GM12891 (cell line): ENCODE measurements around the gene CRB1.
"Not testable (repeated sequence)": the region's sequence is repeated elsewhere in the genome, so short reads cannot be mapped to it uniquely, and the experiment has no call there.

Experiments
- DNase-seq: peaks from one replicate; pipeline ENCODE4 v3.0.0; 2011; ENCODE audit warnings: low spot score; ENCODE audit not compliant: insufficient read length
- FAIRE-seq: peaks from 2 replicates; lab custom pipeline; 2011; peaks lifted over from hg19 to GRCh38; lab: Jason Lieb, UNC
- PAX5 ChIP-seq: IDR thresholded peaks from 2 replicates; pipeline ENCODE4 v1.6.1; 2011; ENCODE audit warnings: low read length, moderate library complexity, mild to moderate bottlenecking; ENCODE audit not compliant: insufficient read depth, severe bottlenecking
- POLR2A ChIP-seq: IDR thresholded peaks from 2 replicates; pipeline ENCODE4 v1.6.1; 2011; ENCODE audit warnings: low read depth, low read length, control low read depth
- POLR2AphosphoS5 ChIP-seq: IDR thresholded peaks from 2 replicates; pipeline ENCODE4 v1.6.1; 2011; ENCODE audit warnings: low read depth, low read length, control low read depth
- POU2F2 ChIP-seq: IDR thresholded peaks from 2 replicates; pipeline ENCODE4 v1.6.1; 2011; ENCODE audit warnings: low read depth, mild to moderate bottlenecking, control low read depth, low read length, moderate library complexity
- SPI1 ChIP-seq: IDR thresholded peaks from 2 replicates; pipeline ENCODE4 v1.6.1; 2011; ENCODE audit warnings: low read depth, low read length, control low read depth
- TAF1 ChIP-seq: IDR thresholded peaks from 2 replicates; pipeline ENCODE4 v1.6.1; 2011; ENCODE audit warnings: low read depth, low read length, control low read depth

Gene CRB1

DNA sequence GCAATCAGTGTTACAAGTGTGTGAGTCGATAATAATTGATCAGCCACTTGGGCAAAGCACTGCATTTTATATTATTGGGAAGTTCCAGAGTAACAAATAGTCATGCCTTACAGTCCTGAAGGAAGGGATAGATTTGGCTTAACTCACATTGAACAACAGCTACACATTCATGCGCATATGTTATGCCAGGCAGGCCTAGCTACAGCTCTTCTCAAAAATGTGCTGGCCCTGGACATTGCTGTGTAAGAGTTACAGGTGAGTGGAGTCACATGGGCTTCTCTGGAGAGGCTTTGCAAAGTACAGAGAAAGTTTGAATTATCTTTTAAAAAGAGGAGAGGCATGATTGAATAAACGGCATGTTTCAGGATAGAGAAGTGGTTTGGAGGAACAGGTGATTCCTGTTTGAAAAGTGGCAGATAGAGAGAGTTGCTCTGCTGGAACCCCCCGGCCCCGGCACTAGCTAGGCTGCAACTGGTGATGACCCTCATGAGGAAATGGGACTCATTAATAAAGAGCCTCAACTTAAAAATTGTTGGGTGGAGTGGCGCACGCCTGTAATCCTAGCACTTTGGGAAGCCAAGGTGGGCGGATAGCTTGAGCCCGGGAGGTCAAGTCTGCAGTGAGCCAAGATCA is 200.6 kb downstream of the CRB1 start:
- DNase-seq: no peak
- FAIRE-seq: no peak
- TF ChIP-seq POLR2AphosphoS5 (no peak), PAX5 (no peak), SPI1 (no peak), TAF1 (no peak), POU2F2 (no peak), POLR2A (no peak)

DNA sequence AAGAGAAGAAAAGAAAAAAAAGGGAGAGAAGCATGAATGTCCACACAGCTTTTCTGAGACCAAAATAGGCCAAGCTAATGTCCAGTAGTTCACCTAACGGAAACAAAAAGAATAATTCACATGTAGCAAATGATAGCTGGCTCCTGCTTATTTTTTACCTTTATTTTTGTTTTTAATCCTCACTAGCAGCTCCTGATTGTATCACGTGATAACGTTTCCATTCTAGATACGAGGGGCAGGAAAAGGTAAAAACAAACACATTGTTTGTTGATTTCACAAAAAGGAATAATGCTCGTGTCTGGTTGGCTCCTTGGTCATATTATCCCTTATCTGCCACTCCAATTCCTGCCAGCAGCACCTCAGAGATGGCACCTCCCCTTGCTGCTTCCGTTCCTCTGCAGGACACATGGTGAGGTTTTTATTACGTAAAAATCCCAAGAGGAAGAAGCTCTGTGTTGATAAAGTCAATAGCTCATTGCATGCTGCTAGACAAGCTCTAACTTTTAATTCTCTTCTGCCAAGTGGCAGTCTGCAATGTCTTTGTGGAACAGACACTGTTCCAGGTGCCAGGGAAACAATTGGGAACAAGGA is 201.7 kb downstream of the CRB1 start:
- DNase-seq (no peak), FAIRE-seq (no peak)
- no peak for TF ChIP-seq POLR2AphosphoS5
- TF ChIP-seq PAX5: no peak
- TF ChIP-seq TAF1: no peak
- TF ChIP-seq POU2F2: no peak
- TF ChIP-seq POLR2A: no peak
- TF ChIP-seq SPI1: no peak

DNA sequence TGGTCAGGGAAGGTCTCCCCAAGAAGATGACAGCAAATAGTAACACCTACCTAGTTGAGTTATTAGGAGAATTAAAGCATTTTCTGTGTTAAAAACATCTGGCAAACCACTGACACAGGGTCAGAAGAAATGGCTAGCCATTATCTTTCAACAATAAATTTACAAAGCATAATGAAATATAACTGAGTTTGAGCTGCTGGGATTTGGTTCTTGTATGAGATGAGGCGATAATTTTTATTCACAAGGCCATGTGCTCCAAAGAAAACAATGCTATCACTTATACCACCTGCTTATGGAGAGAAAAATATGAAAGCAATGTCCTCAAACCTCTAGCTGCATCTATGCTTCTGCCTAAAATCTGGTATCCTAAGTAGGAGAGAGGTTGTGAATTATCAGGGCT is 202.3 kb downstream of the CRB1 start:
- DNase-seq: no peak
- TF ChIP-seq POLR2A (no peak), POLR2AphosphoS5 (no peak), PAX5 (no peak), TAF1 (no peak), POU2F2 (no peak), SPI1 (no peak)
- FAIRE-seq: no peak

DNA sequence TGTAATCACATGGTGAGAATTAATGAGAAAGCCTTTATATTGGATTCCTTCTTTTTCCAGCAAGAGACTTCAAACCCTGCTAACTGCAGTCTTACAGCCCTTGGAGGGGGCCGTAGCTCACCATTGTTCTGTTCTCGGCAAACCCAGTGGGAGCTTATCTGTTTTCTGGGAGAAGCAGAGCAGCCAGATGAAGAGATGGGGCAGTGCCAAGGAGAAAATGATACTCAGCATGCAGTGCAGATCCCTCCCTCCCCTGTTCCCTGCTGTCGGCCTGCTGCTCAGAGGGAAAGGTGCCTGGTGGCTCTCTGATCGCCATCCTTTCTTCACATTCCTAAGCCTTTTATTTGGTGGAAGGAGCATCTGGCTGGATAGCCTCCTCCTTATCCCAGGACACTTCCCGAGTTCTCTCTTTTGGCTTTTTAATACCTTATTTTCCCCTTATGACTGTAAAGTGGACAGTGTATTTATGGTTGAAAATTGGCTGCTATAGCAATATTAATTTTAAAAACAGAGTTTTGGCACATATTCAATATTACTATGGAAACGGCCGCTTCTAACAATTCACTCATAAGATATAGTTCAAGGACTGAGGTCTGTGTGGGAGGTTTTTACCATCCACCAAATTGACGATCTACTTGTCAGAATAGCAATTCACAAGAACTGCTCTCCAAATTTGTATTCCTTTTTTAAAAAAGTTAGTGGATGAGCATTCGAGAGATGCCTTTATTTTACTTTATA is 203.4 kb downstream of the CRB1 start:
- no peak for DNase-seq
- FAIRE-seq: no peak
- no peak for TF ChIP-seq PAX5

DNA sequence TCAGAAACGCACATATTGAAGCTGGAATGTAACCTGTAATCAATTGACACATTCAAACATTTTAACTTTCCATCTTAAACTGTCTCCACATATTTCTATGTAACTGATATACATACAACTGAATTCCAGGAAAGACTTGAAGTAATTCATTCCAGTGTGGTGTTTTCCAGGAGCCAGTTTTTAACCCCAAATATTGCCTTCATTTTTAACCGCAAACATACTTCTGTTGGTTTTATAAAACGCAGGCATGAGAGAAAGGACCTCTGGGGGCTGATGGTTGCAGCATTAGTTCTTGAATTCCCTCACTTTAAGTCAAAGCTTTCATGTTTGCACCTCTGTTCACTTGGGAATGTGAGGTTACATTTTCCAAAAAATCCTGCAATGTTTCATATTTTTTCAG is 204.1 kb downstream of the CRB1 start:
- TF ChIP-seq SPI1 (no peak), TAF1 (no peak), PAX5 (no peak), POLR2AphosphoS5 (no peak), POU2F2 (no peak), POLR2A (no peak)
- DNase-seq (no peak), FAIRE-seq (no peak)

DNA sequence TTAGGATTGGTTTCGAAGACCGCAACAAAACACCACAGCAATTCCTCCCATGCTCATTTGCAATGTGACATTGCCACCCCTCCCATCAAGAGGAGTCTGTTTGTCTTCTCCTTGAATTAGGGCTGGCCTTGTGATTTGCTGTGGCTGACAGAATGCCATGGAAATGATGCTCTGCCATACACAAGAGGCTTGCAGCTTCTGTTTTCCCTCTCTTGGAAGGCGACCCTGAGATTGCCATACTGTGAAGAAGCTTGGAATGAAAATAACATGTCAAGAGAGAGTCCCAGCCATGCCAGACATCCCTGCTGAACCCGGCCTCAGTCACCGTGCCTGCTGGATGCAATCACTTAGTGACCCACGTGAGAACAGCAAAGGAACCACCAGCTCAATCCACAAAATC is 212.4 kb downstream of the CRB1 start:
- no peak for FAIRE-seq
- no peak for DNase-seq
- no peak for TF ChIP-seq SPI1
- TF ChIP-seq POU2F2: no peak
- no peak for TF ChIP-seq PAX5
- TF ChIP-seq TAF1: no peak

DNA sequence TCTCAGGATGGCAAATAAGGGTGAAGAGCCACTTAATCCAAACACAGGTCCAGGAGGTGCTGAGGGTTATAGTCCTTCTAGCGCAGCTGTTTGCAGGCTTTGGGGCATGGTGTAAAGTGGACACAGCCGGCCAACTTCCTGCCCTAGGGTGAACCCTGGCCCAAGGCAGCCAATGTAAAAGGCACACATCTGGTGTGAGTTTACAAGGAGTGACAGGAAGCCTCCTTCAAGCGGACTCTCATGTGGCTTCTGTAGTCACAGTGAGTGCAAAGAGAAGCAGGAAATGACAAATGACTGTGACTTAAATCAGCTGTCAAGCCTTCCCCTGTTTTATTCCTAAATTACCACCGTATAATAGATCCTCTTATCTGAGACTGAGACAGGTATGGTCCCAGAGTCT is 213.0 kb downstream of the CRB1 start:
- no peak for DNase-seq
- TF ChIP-seq POU2F2: no peak
- no peak for TF ChIP-seq PAX5
- no peak for TF ChIP-seq SPI1
- no peak for FAIRE-seq

DNA sequence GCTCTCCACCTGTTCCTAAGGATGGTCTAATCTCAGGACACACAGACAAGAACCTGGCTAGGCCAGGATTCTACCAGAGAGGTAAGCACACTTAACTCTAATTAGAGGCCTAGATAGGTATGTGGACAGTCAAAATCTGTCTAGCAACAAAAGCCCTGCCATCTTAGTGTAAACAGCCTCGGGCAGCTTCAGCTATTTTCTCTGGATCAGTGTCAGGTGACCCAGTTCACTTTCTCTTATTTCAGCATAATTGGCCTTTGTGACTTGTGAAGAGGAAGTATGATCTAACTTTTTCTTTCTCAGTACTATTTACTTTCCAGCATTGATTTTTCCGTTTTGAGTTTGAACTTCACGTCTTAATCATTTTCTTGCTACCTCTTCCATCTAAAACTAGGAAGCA is 217.7 kb downstream of the CRB1 start:
- FAIRE-seq: no peak
- DNase-seq: no peak

DNA sequence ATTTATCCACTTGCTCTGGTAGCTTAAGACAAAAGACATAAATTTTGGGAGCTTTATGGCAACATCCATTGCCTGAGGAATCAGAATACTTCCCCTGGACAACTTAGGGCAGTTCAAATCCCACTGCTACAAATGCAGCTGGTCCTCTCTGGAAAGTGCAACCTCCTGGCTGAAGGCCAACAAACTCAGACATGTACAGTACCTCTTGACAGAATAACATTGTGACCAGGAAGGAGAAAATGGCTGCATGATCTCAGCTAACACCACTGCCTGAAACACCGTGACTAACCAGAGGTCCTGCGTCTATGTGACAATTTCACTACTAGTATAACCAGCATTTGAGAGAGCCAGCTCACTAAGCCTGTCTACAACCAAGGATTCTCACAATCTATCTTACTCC is 218.9 kb downstream of the CRB1 start:
- TF ChIP-seq TAF1 (no peak), POLR2AphosphoS5 (no peak), SPI1 (no peak), POU2F2 (no peak), PAX5 (no peak), POLR2A (no peak)
- FAIRE-seq: no peak
- DNase-seq: no peak

More for the DNA sequence above, 217.7 kb downstream of the CRB1 start:
- TF ChIP-seq SPI1 (no peak), PAX5 (no peak), POLR2A (no peak), POLR2AphosphoS5 (no peak), POU2F2 (no peak), TAF1 (no peak)

DNA sequence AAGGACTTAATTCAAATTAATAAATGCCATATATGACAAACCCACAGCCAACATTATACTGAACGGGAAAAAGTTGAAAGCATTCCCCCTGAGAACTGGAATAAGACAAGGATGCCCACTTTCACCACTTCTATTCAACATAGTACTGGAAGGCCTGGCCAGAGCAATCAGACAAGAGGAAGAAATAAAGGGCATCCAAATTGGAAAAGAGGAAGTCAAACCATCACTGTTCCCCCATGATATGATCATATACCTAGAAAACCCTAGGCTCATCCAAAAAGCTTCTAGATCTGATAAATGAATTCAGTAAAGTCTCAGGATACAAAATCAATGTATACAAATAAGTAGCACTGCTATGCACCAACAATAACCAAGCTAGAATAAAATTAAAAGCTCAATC is 223.5 kb downstream of the CRB1 start:
- not testable (repeated sequence) for FAIRE-seq, DNase-seq
